Measurements from ENCODE around the gene FYCO1.

- peak in 1 of 11 experiments; percentile 26 for TF ChIP-seq CTCF (IDR thresholded peaks at IDR 0.05 in 8 of 11, conservative IDR thresholded peaks at IDR 0.05 in 3 of 11)
- TF ChIP-seq POLR2A (IDR thresholded peaks at IDR 0.05): no peak
Measured at GRCh38 chr3:45937206-45938042, 58.2 kb downstream of the FYCO1 start.
